NT2/D1 (cell line): ENCODE measurements around the gene SETD7.

ENCODE experiments used
- DNase-seq: peaks from one replicate; pipeline ENCODE4 v3.0.0-alpha.2; 2011; ENCODE audit warnings: low read depth, low spot score
- H3K27me3 ChIP-seq: 2 replicates; pipeline ENCODE4 v1.6.0; 2011; ENCODE audit warnings: mild to moderate bottlenecking; ENCODE audit not compliant: insufficient read length, insufficient read depth
- H3K36me3 ChIP-seq: 2 replicates; pipeline ENCODE4 v1.6.1; 2011; ENCODE audit warnings: mild to moderate bottlenecking, low read length, mixed read lengths; ENCODE audit not compliant: insufficient read depth, insufficient read length
- H3K4me1 ChIP-seq: 2 replicates; pipeline ENCODE4 v1.5.1; 2011; ENCODE audit not compliant: insufficient read depth, insufficient read length
- H3K4me3 ChIP-seq: 2 replicates; pipeline ENCODE4 v1.5.1; 2011; ENCODE audit warnings: low read depth; ENCODE audit not compliant: insufficient read length
- H3K9ac ChIP-seq: 2 replicates; pipeline ENCODE4 v1.6.0; 2011; ENCODE audit warnings: low read depth; ENCODE audit not compliant: insufficient read length
- H3K9me3 ChIP-seq: 2 replicates; pipeline ENCODE4 v1.5.1; 2011; ENCODE audit warnings: mild to moderate bottlenecking, low read length; ENCODE audit not compliant: insufficient read depth
- SUZ12 ChIP-seq: IDR thresholded peaks from 2 replicates; pipeline ENCODE4 v1.6.1; 2011; ENCODE audit not compliant: insufficient read length, insufficient read depth; ENCODE audit errors: extremely low read depth
- YY1 ChIP-seq: IDR thresholded peaks from 2 replicates; pipeline ENCODE4 v1.6.1; 2011; ENCODE audit not compliant: insufficient read length, insufficient read depth
- ZNF274 ChIP-seq: IDR thresholded peaks from 2 replicates; pipeline ENCODE4 v1.6.1; 2011; ENCODE audit warnings: mild to moderate bottlenecking, low read depth, low read length

SETD7 gene

DNA sequence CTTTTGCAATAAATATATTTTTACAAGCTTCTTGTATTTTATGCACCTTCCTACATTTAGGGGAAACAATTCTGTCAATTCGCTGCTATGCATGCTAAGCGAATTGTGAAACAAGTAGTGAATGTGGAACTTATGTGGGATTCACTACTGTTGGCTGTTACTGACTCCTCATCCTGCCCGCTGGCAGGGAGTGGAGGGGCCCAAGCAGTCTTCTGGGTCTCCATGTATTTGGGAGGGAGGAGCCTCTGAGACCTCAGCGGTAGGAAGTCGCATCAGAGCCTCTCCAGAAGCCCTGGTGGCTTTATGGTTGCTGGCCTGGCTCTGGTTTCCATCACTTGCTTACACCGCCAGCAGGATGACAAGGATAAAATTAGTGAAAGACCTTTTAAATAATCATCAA, 3.7 kb upstream of the SETD7 start:
- peaks cover 36% of the 10 kb centered on the region for H3K27me3 ChIP-seq
- DNase-seq: no peak
- no peaks in the 10 kb centered on the region for H3K36me3 ChIP-seq
- no peaks in the 10 kb centered on the region for H3K9me3 ChIP-seq
- no peak overlapping the region for H3K9ac ChIP-seq
- TF ChIP-seq SUZ12 (no peak), YY1 (no peak), ZNF274 (no peak)
- peaks cover 2% of the 10 kb centered on the region for H3K4me1 ChIP-seq
- H3K4me3 ChIP-seq: no peak overlapping the region

DNA sequence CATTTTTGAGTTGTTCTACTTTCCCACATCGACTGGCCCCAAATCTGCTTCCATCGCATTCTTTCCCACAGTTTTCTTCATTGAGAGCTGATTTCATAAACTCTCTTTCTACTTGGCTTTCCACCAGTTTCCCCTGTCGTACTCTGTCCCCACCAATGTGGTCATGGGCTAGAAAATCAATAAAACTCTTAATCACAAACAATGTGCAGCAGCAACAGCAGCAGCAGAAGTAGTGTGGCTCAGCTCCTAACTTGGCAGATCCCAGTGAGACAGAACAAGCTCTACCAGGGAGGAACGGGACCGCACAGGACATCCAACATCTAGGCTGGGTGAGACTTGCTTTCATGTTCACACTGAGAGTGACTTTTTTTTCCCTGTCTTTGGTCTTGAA, 3.1 kb upstream of the SETD7 start:
- peaks cover 3% of the 10 kb centered on the region for H3K36me3 ChIP-seq
- TF ChIP-seq YY1: no peak
- TF ChIP-seq SUZ12: no peak
- TF ChIP-seq ZNF274: no peak
- H3K4me1 ChIP-seq: peaks cover 2% of the 10 kb centered on the region
- DNase-seq: no peak
- H3K27me3 ChIP-seq: peaks cover 36% of the 10 kb centered on the region
- H3K4me3 ChIP-seq: no peak overlapping the region
- H3K9me3 ChIP-seq: no peaks in the 10 kb centered on the region
- H3K9ac ChIP-seq: no peak overlapping the region

DNA sequence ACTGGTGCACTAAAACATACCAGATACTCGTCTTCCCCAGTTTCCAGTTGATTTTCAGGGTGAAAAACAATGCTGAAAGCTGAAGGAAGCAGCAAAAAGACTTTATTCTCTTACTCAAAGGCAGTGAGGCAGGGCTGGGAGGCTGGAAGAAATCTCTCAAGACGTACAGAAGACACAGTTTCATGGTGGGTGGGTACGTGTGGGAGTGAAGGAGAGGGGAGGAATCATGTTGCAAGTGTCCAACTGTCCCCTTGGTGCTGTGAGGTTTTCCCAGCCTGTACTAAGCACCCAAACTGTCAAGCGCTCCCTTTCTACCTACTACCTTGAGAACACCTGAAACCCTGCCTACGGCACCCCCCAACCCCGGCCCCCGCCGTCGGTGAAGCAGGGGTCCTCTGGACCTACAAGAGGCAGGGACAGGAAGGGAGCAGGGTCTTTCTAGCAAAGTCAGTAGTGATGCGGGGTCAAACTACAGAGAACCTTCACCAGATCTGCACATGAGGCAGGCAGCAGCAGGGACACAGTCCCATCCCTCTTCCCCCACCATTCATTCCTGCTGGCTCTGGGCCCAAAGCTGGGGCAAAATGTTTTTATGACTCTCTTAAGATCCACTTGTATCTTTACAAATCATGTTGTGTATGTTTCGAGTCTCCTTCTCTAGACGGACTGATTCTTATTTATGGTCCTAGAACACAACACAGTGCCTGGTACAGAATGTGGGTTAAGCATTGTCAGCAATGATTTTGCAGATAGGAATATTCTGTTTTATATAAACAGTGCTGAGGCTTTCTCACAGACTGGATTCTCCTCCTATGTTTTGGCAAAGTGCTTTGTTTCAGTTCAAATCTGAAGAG, 2.4 kb upstream of the SETD7 start:
- no peak for DNase-seq
- peaks cover 4% of the 10 kb centered on the region for H3K36me3 ChIP-seq
- TF ChIP-seq YY1 (no peak), ZNF274 (no peak), SUZ12 (no peak)
- no peaks in the 10 kb centered on the region for H3K9me3 ChIP-seq
- peaks cover 2% of the 10 kb centered on the region for H3K4me1 ChIP-seq
- H3K4me3 ChIP-seq: no peak overlapping the region
- no peak overlapping the region for H3K9ac ChIP-seq
- H3K27me3 ChIP-seq: peaks cover 36% of the 10 kb centered on the region

DNA sequence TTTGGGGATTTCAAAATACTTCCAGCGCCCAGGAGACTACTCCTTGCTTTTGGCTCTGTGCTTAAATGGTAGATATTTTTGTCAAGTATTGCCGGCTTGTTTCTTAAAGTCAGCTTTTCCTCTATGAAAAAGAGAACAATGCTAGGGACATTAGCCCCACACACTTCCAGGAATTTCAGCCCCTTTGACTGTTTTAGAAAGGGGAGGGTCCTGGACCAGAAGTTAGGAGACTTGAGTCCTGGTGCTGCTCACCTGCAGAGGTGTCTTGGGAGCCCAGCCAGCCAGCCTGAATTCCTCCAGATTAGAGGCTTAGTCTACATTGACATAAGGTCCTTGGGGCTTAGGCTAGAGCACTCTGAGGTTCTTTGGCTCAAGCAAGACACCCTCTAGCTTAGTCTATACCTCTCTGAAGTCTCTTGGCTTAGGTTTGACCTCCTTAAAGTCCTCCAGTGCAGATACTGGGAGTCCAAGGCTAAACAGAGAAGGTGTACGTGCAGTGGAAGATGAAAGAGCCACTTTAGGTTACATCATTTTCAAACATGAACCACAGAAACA, 1.6 kb upstream of the SETD7 start:
- Histone ChIP-seq H3K4me3 (peak overlapping the region; percentile 79), H3K4me1 (peaks cover 2% of the 10 kb centered on the region), H3K27me3 (peaks cover 36% of the 10 kb centered on the region)

DNA sequence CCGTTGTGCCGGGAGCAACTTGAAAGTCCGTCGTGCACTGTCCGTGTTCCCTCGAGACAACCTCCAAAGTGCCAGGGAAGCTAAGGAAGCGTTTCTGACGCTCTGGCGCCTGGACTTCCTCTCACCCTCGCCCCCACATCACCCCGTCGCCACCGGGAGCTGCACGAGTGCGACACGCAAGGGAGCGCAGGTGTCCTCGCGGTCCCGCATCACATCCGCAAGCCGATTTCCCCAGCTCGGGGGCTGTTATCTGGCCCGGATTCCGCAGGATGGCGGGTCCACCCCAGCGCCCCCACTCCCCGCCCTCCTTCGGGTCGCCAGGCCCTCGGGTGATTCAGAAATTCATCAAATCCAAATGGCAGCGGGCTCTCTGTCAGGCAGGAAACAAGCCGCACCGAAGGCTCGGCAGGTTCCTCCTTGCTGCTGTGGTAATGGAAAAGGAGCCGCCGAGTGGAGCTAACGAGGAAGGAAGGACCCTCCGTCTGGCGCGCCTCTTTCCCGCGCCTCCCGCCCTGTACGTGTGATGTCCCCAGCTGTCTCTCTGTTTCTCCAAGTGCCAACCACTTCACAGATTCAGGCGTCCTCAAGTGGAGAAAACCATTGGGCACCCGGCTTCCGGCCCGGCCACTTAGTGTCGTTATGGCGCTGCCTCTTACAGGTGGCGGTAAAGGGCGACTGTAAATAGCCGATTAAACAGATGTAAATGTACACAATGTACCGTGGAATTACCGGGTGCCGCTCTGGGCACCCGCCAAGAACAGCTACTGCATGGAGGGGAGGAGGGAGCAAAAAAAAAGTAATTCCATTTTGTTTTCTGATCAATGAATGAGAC, 921 bp upstream of the SETD7 start:
- H3K36me3 ChIP-seq: peaks cover 4% of the 10 kb centered on the region
- no peak for TF ChIP-seq YY1
- no peak for TF ChIP-seq SUZ12
- TF ChIP-seq ZNF274: no peak
- H3K9me3 ChIP-seq: no peaks in the 10 kb centered on the region
- peak overlapping the region; percentile 79 for H3K4me3 ChIP-seq
- no peak for DNase-seq
- H3K27me3 ChIP-seq: peaks cover 36% of the 10 kb centered on the region
- peak overlapping the region; percentile 92 for H3K9ac ChIP-seq
- H3K4me1 ChIP-seq: peaks cover 2% of the 10 kb centered on the region

More for the DNA sequence above, 1.6 kb upstream of the SETD7 start:
- DNase-seq: no peak
- TF ChIP-seq SUZ12: no peak
- Histone ChIP-seq H3K9ac (no peak overlapping the region), H3K9me3 (no peaks in the 10 kb centered on the region), H3K36me3 (peaks cover 4% of the 10 kb centered on the region)

DNA sequence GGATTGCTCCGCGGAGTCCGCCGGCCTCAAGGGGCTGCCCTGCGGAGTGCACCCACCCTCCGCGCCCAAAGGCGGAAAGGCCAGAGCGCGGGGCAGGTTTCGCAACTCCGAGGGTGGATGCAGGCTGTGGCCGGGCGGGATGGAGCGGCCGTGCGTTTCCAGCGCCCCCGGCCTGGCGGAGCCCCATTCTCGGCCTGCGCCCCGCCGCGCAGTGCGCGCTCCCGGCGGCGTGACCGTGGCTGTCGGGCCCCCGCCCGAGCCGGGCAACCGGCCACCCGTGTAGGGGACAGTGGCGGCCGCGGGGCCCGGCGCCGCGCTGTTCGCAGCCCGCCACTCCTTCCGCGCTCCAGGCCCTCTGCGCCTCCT, 331 bp downstream of the SETD7 start:
- peak overlapping the region; percentile 92 for H3K9ac ChIP-seq
- peak overlapping the region; percentile 79 for H3K4me3 ChIP-seq
- peaks cover 2% of the 10 kb centered on the region for H3K4me1 ChIP-seq
- peaks cover 36% of the 10 kb centered on the region for H3K27me3 ChIP-seq
- DNase-seq: no peak
- TF ChIP-seq YY1 (no peak), SUZ12 (no peak), ZNF274 (no peak)
- H3K36me3 ChIP-seq: peaks cover 4% of the 10 kb centered on the region
- no peaks in the 10 kb centered on the region for H3K9me3 ChIP-seq
